Thyroid gland (tissue), 4 donors: ENCODE data around the gene AHRR.

Source experiments
- CTCF ChIP-seq, 6 experiments: fragments of 200-600 bp in 3 of 6; fragments of 450-650 bp in 3 of 6; sonication (generic) in 3 of 6; IDR thresholded peaks; one replicate each; pipeline ENCODE4 v1.5.1; 2016 to 2019; ENCODE audit warnings: antibody characterized with exemption in 6 of 6, mild to moderate bottlenecking in 2 of 6, inconsistent platforms in 1 of 6, moderate library complexity in 1 of 6
- POLR2A ChIP-seq, 2 donors: fragments of 450-650 bp; IDR thresholded peaks; one replicate each; pipeline ENCODE4 v1.6.1; 2017; ENCODE audit warnings: antibody characterized with exemption in 2 of 2, mild to moderate bottlenecking in 2 of 2, moderate library complexity in 1 of 2

- TF ChIP-seq POLR2A (IDR thresholded peaks at IDR 0.05) = no peak
- TF ChIP-seq CTCF (IDR thresholded peaks at IDR 0.05) = no peak
Measured at GRCh38 chr5:436641-436975, 115.1 kb downstream of the AHRR start.
